ENCODE measurements around the gene CFTR. TPM values are rescaled to one million over a fixed set of nuclear protein-coding genes. Genes with fewer than 3 reads are reported as not detected.

The CFTR gene
- total and polyA plus RNA-seq, 2 of the 8 experiments (the other 6 are each of a cell fraction or from before 2014, with no cell fraction given), result 1.2 to 1.6 TPM

DNA sequence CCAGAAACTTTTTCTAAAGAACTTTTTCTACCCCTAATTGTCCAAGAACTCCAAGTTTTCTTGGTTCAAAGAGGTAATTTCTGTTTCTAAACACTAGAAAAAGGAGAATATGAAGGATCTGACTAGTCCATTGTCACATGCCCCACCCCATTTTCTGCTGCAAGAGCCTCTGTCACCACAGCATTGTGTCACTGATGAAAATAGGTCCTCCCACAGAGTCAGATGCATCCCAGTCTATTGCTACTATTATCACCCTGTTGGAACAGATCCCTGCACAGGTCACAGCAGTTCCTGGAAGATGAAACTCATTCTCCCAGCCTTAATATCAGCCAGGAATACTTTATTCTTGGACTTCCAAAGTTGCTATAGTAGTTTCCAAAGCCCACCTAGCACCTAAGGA lies 7.5 kb upstream of the CFTR start:
- CTCF ChIA-PET (ENCODE audit: partially characterized antibody), result interaction anchor here (0.7 to 0.8 kb wide), 2 partner anchors 71 to 251 kb away, joined by 3 read pairs; no protein-coding TSS in a partner anchor
- no peak for FAIRE-seq

More for the DNA sequence above, 7.5 kb upstream of the CFTR start:
- Histone ChIP-seq H3K4me2 (ENCODE audit: insufficient read depth in 1 of 2, low read depth in 2 of 2, low read length in 2 of 2) (no peak overlapping the region), H3K4ac (replicated peaks; ENCODE audit: insufficient read length, low read depth, low read length) (no peak overlapping the region), H3K79me1 (ENCODE audit: low read depth, low read length) (no peaks in the 10 kb centered on the region), H3K18ac (ENCODE audit: extremely low read depth, low read length) (no peak overlapping the region), H3K4me3 (ENCODE audit: extremely low read depth in 1 of 4, insufficient read depth in 2 of 4, low read depth in 3 of 4, low read length in 4 of 4) (no peak overlapping the region), H2BK5ac (ENCODE audit: low read depth, low read length) (no peak overlapping the region), H4K8ac (ENCODE audit: extremely low read depth, insufficient read depth, low read length) (no peak overlapping the region), H2BK120ac (replicated peaks; ENCODE audit: low read depth, low read length) (no peak overlapping the region), H2BK15ac (ENCODE audit: low read length) (no peak overlapping the region), H3K79me2 (ENCODE audit: control insufficient read depth in 1 of 2, insufficient read depth in 2 of 2, low read length in 2 of 2) (no peaks in the 10 kb centered on the region), H3K4me1 (replicated peaks in 1 of 4; ENCODE audit: control insufficient read depth in 3 of 4, insufficient read depth in 4 of 4, low read length in 3 of 4) (peaks cover 0 to 2% (median 0%) of the 10 kb centered on the region in 4 experiments; a peak in 3 of 7 replicates), H4K91ac (replicated peaks; ENCODE audit: insufficient read length, low read length) (no peak overlapping the region), H3K56ac (replicated peaks; ENCODE audit: insufficient read length, low read depth, low read length) (no peak overlapping the region), H3K27ac (ENCODE audit: low read depth, low read length) (no peak overlapping the region), H3K14ac (ENCODE audit: insufficient read length) (no peak overlapping the region), H2AFZ (ENCODE audit: low read length) (no peak overlapping the region), H3K27me3 (replicated peaks in 1 of 4; ENCODE audit: control insufficient read depth in 3 of 4, extremely low read depth in 1 of 4, insufficient read depth in 3 of 4, low read length in 3 of 4) (no peaks in the 10 kb centered on the region), H3K36me3 (ENCODE audit: control insufficient read depth in 2 of 4, insufficient read depth in 4 of 4, low read length in 3 of 4) (no peaks in the 10 kb centered on the region), H4K5ac (ENCODE audit: insufficient read length, low read depth, low read length) (no peak overlapping the region), H4K20me1 (replicated peaks in 1 of 2; ENCODE audit: control insufficient read depth in 1 of 2, insufficient read depth in 2 of 2, low read length in 2 of 2) (no peaks in the 10 kb centered on the region), H3K9me3 (ENCODE audit: insufficient read depth in 2 of 2, low read depth in 1 of 2, low read length in 1 of 2) (no peaks in the 10 kb centered on the region), H3K23ac (ENCODE audit: insufficient read length) (no peak overlapping the region), H3K23me2 (ENCODE audit: low read depth, low read length) (no peaks in the 10 kb centered on the region), H3K9ac (replicated peaks in 1 of 4; ENCODE audit: extremely low read depth in 1 of 4, low read depth in 3 of 4, low read length in 3 of 4) (no peak overlapping the region), H2BK20ac (ENCODE audit: low read length) (no peak overlapping the region), H2AK5ac (ENCODE audit: low read depth, low read length) (no peak overlapping the region), H2BK12ac (ENCODE audit: low read depth, low read length) (no peak overlapping the region)
- no peak for DNase-seq (ENCODE audit: low read depth in 1 of 2, low spot score in 2 of 2)
- POLR2A ChIA-PET (ENCODE audit: partially characterized antibody), result no interaction called here
- TF ChIP-seq CHD1 (IDR thresholded peaks at IDR 0.05; ENCODE audit: low read depth, low read length) (no peak), KDM5A (IDR thresholded peaks at IDR 0.05; ENCODE audit: low read length) (no peak), CHD2 (IDR thresholded peaks at IDR 0.05; ENCODE audit: low read length) (no peak), SP1 (IDR thresholded peaks at IDR 0.05; ENCODE audit: low read depth, low read length) (no peak), SRF (IDR thresholded peaks at IDR 0.05; ENCODE audit: low read depth, low read length) (no peak), CBX5 (IDR thresholded peaks at IDR 0.05; ENCODE audit: low read depth, low read length) (no peak), FOSL1 (IDR thresholded peaks at IDR 0.05; ENCODE audit: insufficient read depth, low read depth, low read length) (no peak), EP300 (IDR thresholded peaks at IDR 0.05; ENCODE audit: borderline replicate concordance in 1 of 2, low read depth in 2 of 2, low read length in 2 of 2) (no peak), CEBPB (IDR thresholded peaks at IDR 0.05; ENCODE audit: low read depth, low read length) (no peak), BACH1 (IDR thresholded peaks at IDR 0.05; ENCODE audit: low read length) (no peak)
- TF ChIP-seq, protein P1, sequence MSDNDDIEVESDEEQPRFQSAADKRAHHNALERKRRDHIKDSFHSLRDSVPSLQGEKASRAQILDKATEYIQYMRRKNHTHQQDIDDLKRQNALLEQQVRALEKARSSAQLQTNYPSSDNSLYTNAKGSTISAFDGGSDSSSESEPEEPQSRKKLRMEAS (IDR thresholded peaks at IDR 0.05), result no peak
